Measurements from ENCODE around the gene ZIC1. TPM values are rescaled to one million over a fixed set of nuclear protein-coding genes. Genes with fewer than 3 reads are reported as not detected.

Gene ZIC1
- total RNA-seq = not detected

- H3K4me3 Mint-ChIP-seq = no peak within 1 kb of the TSS
- peaks cover 9% of the 10 kb centered on the region for H3K9me3 Mint-ChIP-seq
- H3K27me3 Mint-ChIP-seq = peaks cover 79% of the 10 kb centered on the region
- peaks cover 27% of the 10 kb centered on the region for H3K36me3 Mint-ChIP-seq (ENCODE audit: low read depth)
- H3K4me1 Mint-ChIP-seq (ENCODE audit: low read depth) = peaks cover 38% of the 10 kb centered on the region
- ATAC-seq (no peak), DNase-seq (no peak)
- intact Hi-C loops (cut with micrococcal nuclease) = loop anchor here (10.0 kb wide), 1 partner anchor 55 kb away; no protein-coding TSS in a partner anchor
- POLR2A ChIA-PET = no interaction called here
- TF ChIP-seq CTCF (IDR thresholded peaks at IDR 0.05) = no peak
- CTCF ChIA-PET = no interaction called here
- H3K27ac Mint-ChIP-seq = no peak within 1 kb of the TSS
Observed at GRCh38 chr3:147409143-147410115, at the start of gene ZIC1. Gene ZIC1 (plus strand): TSS chr3:147409365. CDS start chr3:147410113, 748 bp downstream.

DNA sequence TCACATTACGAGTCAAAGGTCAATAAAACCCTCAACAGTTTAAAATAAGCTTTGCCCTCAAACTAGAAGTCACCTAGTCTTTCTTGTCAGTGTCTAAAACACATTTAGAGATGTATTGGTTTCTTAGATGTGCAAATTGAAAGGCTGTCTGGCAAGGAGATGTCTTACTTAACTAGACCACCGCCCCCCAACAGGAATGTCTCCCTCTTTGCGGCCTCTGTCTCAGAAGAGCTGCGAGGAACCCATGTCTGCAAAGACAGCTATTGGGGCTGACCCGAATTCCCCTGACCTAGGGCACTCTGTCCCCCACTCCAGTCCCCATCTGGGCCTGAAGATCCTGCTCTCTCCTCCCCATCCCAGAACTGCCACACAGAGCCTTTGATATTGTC, 49.1 kb upstream of the ZIC1 start:
- Mint-ChIP-seq H3K27ac (no peak overlapping the region), H3K36me3 (ENCODE audit: low read depth) (no peaks in the 10 kb centered on the region), H3K27me3 (peaks cover 71% of the 10 kb centered on the region), H3K4me1 (ENCODE audit: low read depth) (peaks cover 2% of the 10 kb centered on the region), H3K4me3 (no peak overlapping the region), H3K9me3 (peaks cover 5% of the 10 kb centered on the region)
- ATAC-seq = no peak
- DNase-seq = no peak
- no peak for TF ChIP-seq CTCF (IDR thresholded peaks at IDR 0.05)
- intact Hi-C loops (cut with micrococcal nuclease) = no loop called here
- ChIA-PET CTCF (interaction anchor here (2.0 kb wide), 1 partner anchor 9 kb away, joined by 6 read pairs; no protein-coding TSS in a partner anchor), POLR2A (no interaction called here)

- CTCF ChIA-PET = interaction anchor here (1.0 to 2.0 kb wide), 3 partner anchors 9 to 44 kb away, joined by 3 to 7 read pairs (median 6); no protein-coding TSS in a partner anchor
- POLR2A ChIA-PET = no interaction called here
- Mint-ChIP-seq H3K9me3 (peaks cover 2% of the 10 kb centered on the region), H3K36me3 (ENCODE audit: low read depth) (no peaks in the 10 kb centered on the region), H3K4me3 (no peak overlapping the region), H3K27me3 (peaks cover 66% of the 10 kb centered on the region), H3K27ac (no peak overlapping the region), H3K4me1 (ENCODE audit: low read depth) (peaks cover 2% of the 10 kb centered on the region)
- intact Hi-C loops (cut with micrococcal nuclease) = no loop called here
- DNase-seq (peak; percentile 6), ATAC-seq (no peak)
- TF ChIP-seq CTCF (IDR thresholded peaks at IDR 0.05) = no peak
Observed at GRCh38 chr3:147360646-147361453, 48.3 kb upstream of the ZIC1 start.

DNA sequence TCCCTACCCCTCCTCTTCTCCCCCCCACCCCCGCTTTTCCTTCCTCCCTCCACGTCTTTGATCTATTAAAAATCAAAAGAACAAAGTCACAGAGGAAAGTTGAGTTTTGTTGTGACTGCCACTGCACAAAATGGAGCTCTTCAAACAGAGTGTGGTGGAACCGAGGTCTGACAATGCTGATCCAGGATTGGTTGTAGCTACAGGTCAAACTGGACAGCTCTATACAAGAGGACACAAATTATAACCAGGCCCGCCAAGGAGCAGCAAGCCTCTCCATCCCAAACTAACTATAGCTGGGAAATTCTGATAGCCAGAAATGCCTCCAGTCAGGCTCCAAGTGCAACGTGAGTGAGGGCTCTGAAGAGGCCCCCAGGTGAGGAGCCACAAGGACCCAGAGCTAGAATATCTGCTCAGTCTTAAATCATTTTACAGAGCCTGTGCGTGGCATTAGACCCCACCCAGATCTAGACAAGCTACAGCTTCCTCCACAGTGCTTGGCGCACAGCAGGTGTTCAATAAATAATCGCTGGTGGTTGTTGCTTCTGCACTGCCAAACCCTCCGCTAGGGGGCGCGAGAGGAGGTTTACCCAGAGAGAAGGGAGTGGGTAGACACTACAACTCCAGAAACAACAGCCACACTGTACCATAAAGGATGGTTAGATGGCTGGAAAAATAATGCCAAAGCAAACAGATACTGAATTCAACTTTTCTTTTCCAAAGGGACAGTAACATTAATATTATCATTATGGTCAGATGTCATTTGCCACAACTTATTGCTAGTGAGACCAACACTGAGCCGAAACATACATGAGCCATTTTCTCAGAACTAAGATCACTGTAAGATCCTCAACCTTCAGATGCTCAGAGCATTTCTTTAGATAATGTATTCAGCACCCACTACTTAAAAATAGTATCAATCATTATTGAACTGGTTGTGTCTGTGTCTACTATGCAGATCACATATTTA, 47.4 kb upstream of the ZIC1 start:
- ATAC-seq = no peak
- Mint-ChIP-seq H3K4me1 (ENCODE audit: low read depth) (peaks cover 2% of the 10 kb centered on the region), H3K27me3 (peaks cover 59% of the 10 kb centered on the region), H3K9me3 (no peaks in the 10 kb centered on the region), H3K36me3 (ENCODE audit: low read depth) (no peaks in the 10 kb centered on the region), H3K4me3 (no peak overlapping the region), H3K27ac (no peak overlapping the region)
- ChIA-PET CTCF (interaction anchor here (1.0 to 2.0 kb wide), 3 partner anchors 8 to 43 kb away, joined by 3 to 7 read pairs (median 6); no protein-coding TSS in a partner anchor), POLR2A (no interaction called here)
- intact Hi-C loops (cut with micrococcal nuclease) = no loop called here
- peak; percentile 52 for TF ChIP-seq CTCF (IDR thresholded peaks at IDR 0.05)
- DNase-seq = peak; percentile 65
